ENCODE data around the gene FCRL2.

GRCh38 chr1:157758018-157758417 lies 18.9 kb downstream of the FCRL2 start:
- TF ChIP-seq SUZ12 (IDR thresholded peaks at IDR 0.05; ENCODE audit: extremely low read depth, insufficient read depth, insufficient read length) (no peak), ZNF274 (IDR thresholded peaks at IDR 0.05; ENCODE audit: low read depth, low read length) (no peak)

Measured in NT2/D1 (cell line).